GM12865 (cell line): Measurements from ENCODE around the gene GLIS1.

ENCODE experiments used
- DNase-seq: peaks from one replicate; pipeline ENCODE4 v3.0.0; 2010; ENCODE audit warnings: low read depth
- H3K4me3 ChIP-seq: 2 replicates; pipeline ENCODE4 v1.5.1; 2011; ENCODE audit warnings: mild to moderate bottlenecking, low read depth, low read length, control low read depth
- TF ChIP-seq, protein P1 (sequence below): IDR thresholded peaks from 2 replicates; pipeline ENCODE4 v1.5.1; 2011; ENCODE audit warnings: low read length, control low read depth, low read depth, inconsistent platforms; ENCODE audit not compliant: insufficient read depth; ENCODE audit errors: missing control alignments

Gene GLIS1

GRCh38 chr1:53481456-53481855 lies 257.5 kb downstream of the GLIS1 start:
- TF ChIP-seq, protein P1, sequence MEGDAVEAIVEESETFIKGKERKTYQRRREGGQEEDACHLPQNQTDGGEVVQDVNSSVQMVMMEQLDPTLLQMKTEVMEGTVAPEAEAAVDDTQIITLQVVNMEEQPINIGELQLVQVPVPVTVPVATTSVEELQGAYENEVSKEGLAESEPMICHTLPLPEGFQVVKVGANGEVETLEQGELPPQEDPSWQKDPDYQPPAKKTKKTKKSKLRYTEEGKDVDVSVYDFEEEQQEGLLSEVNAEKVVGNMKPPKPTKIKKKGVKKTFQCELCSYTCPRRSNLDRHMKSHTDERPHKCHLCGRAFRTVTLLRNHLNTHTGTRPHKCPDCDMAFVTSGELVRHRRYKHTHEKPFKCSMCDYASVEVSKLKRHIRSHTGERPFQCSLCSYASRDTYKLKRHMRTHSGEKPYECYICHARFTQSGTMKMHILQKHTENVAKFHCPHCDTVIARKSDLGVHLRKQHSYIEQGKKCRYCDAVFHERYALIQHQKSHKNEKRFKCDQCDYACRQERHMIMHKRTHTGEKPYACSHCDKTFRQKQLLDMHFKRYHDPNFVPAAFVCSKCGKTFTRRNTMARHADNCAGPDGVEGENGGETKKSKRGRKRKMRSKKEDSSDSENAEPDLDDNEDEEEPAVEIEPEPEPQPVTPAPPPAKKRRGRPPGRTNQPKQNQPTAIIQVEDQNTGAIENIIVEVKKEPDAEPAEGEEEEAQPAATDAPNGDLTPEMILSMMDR = no peak
- DNase-seq = no peak
- no peak overlapping the region for H3K4me3 ChIP-seq

DNA sequence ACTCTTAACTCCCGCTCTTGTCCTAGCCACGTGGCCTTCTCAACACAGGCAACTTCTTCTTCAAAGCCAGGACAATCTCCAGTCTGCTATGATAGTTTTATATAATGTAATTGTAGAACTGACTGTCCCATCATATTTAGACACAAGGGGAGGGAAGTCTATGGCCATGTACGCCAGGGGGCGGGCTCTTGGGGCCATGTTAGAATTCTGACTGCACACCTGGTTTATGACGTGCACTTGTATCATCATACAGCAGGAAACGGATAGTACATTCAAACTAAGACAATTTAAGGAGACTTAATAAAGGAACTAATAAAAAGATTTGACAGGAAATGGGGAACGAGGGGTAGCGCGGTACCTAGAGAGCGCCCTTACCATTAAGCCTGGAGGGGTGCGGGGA lies 258.3 kb downstream of the GLIS1 start:
- no peak overlapping the region for H3K4me3 ChIP-seq
- no peak for DNase-seq
- TF ChIP-seq, protein P1 = no peak

DNA sequence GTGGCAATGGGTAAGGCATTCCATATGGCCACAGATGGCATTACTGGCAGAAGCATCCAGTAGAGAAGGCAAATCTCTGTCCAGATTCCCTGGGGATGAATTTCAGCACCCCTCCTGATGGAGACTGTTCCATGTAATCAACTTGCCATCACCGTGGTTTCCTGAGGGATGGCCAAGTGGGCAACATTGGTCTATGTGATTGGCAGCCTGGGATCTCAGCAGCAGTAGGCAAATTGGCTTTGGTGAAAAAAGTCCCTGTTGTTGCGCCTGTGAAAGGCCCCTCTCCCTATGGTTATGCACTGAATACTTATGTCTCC lies 260.5 kb downstream of the GLIS1 start:
- no peak for DNase-seq
- H3K4me3 ChIP-seq = no peak overlapping the region

DNA sequence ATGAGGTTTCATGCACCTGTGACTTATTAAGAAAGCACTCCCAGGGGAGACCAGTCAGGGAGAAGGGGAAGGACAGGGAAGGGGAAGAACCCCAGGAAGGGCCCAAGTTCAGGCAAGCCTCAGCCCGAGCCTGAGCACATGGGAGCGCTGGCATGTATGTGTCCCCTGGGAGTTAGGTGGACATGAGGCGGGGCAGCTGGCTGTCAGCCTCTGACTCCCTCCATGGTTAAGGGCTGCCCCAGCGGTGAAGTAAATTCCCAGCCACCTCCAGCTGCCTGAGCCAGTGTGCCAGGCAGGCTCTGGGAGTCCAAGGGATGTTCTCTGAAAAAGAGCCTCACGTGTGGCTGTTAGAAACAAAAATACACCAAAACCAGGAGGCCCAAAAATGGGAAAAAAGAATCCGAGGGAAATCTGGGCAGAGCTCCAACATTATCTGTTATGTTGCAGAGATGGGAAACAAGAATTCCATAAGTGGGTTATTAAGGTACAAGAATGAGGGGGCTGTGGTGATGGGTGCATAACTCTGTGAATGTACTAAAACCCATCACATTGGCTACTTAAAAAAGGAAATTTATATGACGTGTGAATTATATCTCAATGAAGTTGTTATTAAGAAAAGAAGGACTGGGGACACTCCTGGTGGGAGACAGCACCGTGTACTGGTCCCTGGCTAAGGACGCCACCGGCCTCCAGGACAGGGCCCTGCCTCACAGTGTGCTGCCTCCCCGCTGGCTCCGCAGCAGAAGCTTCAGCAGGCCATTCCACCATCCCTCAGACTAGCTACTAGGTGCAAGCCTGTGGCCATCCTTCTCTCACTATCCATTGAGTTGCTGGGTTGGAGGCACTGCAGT lies 261.1 kb downstream of the GLIS1 start:
- no peak overlapping the region for H3K4me3 ChIP-seq
- TF ChIP-seq, protein P1 = no peak
- DNase-seq = peak; percentile 20

More for the DNA sequence above, 260.5 kb downstream of the GLIS1 start:
- TF ChIP-seq, protein P1 = no peak

- H3K4me3 ChIP-seq = no peak overlapping the region
- TF ChIP-seq, protein P1 = no peak
- DNase-seq = no peak
Measured at GRCh38 chr1:53476579-53476978, 262.4 kb downstream of the GLIS1 start.

DNA sequence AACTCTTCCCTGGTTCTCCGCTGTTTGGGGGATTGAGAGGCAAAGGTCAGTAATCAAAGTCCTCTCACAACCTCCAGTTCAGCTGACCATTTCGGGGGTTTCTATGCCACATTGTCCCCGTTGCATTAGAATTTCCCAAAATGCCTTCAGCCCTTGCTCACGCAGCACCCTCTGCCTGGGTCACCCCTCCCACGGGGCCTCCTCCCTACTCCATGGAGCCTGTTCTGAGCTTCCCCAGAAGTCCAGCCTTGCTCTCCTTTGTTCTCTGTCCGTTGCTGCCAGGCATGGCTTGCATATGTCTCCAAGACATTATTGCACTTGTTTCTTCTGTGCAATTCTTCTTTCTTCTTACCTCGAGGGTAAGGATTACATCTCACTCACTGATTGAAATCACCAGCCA lies 263.3 kb downstream of the GLIS1 start:
- DNase-seq = no peak
- TF ChIP-seq, protein P1 = no peak
- no peak overlapping the region for H3K4me3 ChIP-seq

- no peak for DNase-seq
- TF ChIP-seq, protein P1 = peak; percentile 3
- H3K4me3 ChIP-seq = no peak overlapping the region
Measured at GRCh38 chr1:53473463-53473862, 265.5 kb downstream of the GLIS1 start.
